Type B pancreatic cell (in vitro differentiated cells): ENCODE measurements around the gene EIF4E2. TPM values are rescaled to one million over a fixed set of nuclear protein-coding genes. Genes with fewer than 3 reads are reported as not detected.
A peak's percentile ranks its signal among the peaks of the same experiment; 100 is the strongest.

Source experiments
- DNase-seq: peaks from one replicate; pipeline ENCODE4 v3.0.0; 2021; ENCODE audit warnings: mixed read lengths; ENCODE audit not compliant: unreplicated experiment; ENCODE audit errors: extremely low spot score
- H3K27ac Mint-ChIP-seq: 2 replicates; pipeline ENCODE4 v1.8.0; 2021; ENCODE audit warnings: mild to moderate bottlenecking, mixed read lengths
- H3K27me3 Mint-ChIP-seq: 2 replicates; pipeline ENCODE4 v1.8.0; 2021; ENCODE audit warnings: mixed read lengths
- H3K36me3 Mint-ChIP-seq: 2 replicates; pipeline ENCODE4 v1.8.0; 2021; ENCODE audit warnings: mixed read lengths
- H3K4me1 Mint-ChIP-seq: one replicate; pipeline ENCODE4 v1.8.0; 2021; ENCODE audit warnings: mixed read lengths; ENCODE audit not compliant: unreplicated experiment
- H3K4me3 Mint-ChIP-seq: 2 replicates; pipeline ENCODE4 v1.8.0; 2021; ENCODE audit warnings: mild to moderate bottlenecking, mixed read lengths
- H3K9me3 Mint-ChIP-seq: 2 replicates; pipeline ENCODE4 v1.8.0; 2021; ENCODE audit warnings: mixed read lengths
- CTCF ChIP-seq: fragments of 200-600 bp; sonication (generic); conservative IDR thresholded peaks from 2 replicates; pipeline ENCODE4 v1.5.0; 2021; ENCODE audit warnings: antibody characterized with exemption, mild to moderate bottlenecking
- total RNA-seq: library from RNA; stranded (reverse); gene quantifications from 2 replicates; pipeline ENCODE4 v1.2.1, GENCODE V29; 2021; ENCODE audit warnings: low replicate concordance

EIF4E2 gene
- total RNA-seq, 1 donor from 2014 or later: 77.1 TPM

- peaks cover 9% of the 10 kb centered on the region for H3K36me3 Mint-ChIP-seq
- H3K27ac Mint-ChIP-seq: no peak overlapping the region
- H3K27me3 Mint-ChIP-seq: no peaks in the 10 kb centered on the region
- no peak for TF ChIP-seq CTCF
- DNase-seq: no peak
- no peaks in the 10 kb centered on the region for H3K4me1 Mint-ChIP-seq
- no peak overlapping the region for H3K4me3 Mint-ChIP-seq
- no peaks in the 10 kb centered on the region for H3K9me3 Mint-ChIP-seq
These were observed 37.5 kb downstream of the EIF4E2 start for GRCh38 chr2:232588031-232588430.

- DNase-seq: no peak
- no peaks in the 10 kb centered on the region for H3K4me1 Mint-ChIP-seq
- no peak for TF ChIP-seq CTCF
- no peaks in the 10 kb centered on the region for H3K27me3 Mint-ChIP-seq
- no peak overlapping the region for H3K27ac Mint-ChIP-seq
- no peaks in the 10 kb centered on the region for H3K9me3 Mint-ChIP-seq
- H3K36me3 Mint-ChIP-seq: peaks cover 6% of the 10 kb centered on the region
- no peak overlapping the region for H3K4me3 Mint-ChIP-seq
These were observed 38.4 kb downstream of the EIF4E2 start for GRCh38 chr2:232588680-232589585.

GRCh38 chr2:232592772-232593395, 42.4 kb downstream of the EIF4E2 start:
- Mint-ChIP-seq H3K36me3 (no peaks in the 10 kb centered on the region), H3K4me1 (no peaks in the 10 kb centered on the region), H3K27me3 (no peaks in the 10 kb centered on the region), H3K9me3 (no peaks in the 10 kb centered on the region), H3K4me3 (no peak overlapping the region), H3K27ac (peak overlapping the region; percentile 44)
- TF ChIP-seq CTCF: no peak
- no peak for DNase-seq

- H3K27ac Mint-ChIP-seq: no peak overlapping the region
These were observed 43.5 kb downstream of the EIF4E2 start for GRCh38 chr2:232593982-232594381.

More at GRCh38 chr2:232593982-232594381, 43.5 kb downstream of the EIF4E2 start:
- Mint-ChIP-seq H3K27me3 (no peaks in the 10 kb centered on the region), H3K4me1 (no peaks in the 10 kb centered on the region), H3K4me3 (no peak overlapping the region), H3K9me3 (no peaks in the 10 kb centered on the region), H3K36me3 (no peaks in the 10 kb centered on the region)
- DNase-seq: no peak
- TF ChIP-seq CTCF: no peak
